Kidney epithelial cell (primary cell): ENCODE results near the gene NDUFS4. TPM values are rescaled to one million over a fixed set of nuclear protein-coding genes. Genes with fewer than 3 reads are reported as not detected.

Experiments used
- DNase-seq: peaks from one replicate; pipeline ENCODE4 v3.0.0-alpha.2; 2010; ENCODE audit warnings: low read depth
- H3K27me3 ChIP-seq: 2 replicates; pipeline ENCODE4 v1.6.0; 2011; ENCODE audit warnings: low read length; ENCODE audit not compliant: control insufficient read depth, insufficient read depth
- H3K36me3 ChIP-seq: 2 replicates; pipeline ENCODE4 v1.5.1; 2011; ENCODE audit warnings: low read length; ENCODE audit not compliant: control insufficient read depth, insufficient read depth
- H3K4me3 ChIP-seq: 2 replicates; pipeline ENCODE4 v1.5.1; 2011; ENCODE audit warnings: low read depth, mild to moderate bottlenecking, control low read depth, low read length
- total RNA-seq: library from RNA; depleted of rRNA; stranded (reverse); fragments of >200 nt; gene quantifications from 2 replicates; pipeline ENCODE4 v1.2.3, GENCODE V29; 2015
- TF ChIP-seq, protein P1 (sequence below): IDR thresholded peaks from 2 replicates; pipeline ENCODE4 v1.5.1; 2011; ENCODE audit warnings: mild to moderate bottlenecking, moderate library complexity, low read length, control low read depth, inconsistent platforms; ENCODE audit not compliant: insufficient read depth, poor library complexity, severe bottlenecking

NDUFS4 gene
- total RNA-seq, 1 donor from 2014 or later, result 135 TPM

DNA sequence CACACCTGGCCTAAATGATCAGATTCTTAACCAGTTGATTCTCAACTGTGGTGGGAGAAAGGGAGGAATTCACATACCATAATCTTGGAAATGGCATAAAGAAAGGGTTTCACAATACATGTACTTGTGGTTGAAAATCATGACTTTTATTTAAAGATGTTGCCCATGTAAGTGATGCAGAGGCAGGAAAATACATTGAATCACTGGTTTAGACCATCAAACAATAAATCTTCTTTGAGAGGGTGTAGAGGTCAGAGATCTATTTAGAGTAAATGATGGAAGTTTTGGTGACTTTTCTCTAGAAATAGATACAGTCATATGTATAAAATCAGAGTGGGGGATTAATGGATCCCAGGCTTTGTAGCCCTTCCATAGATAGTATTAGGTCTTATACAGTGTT, 15.4 kb downstream of the NDUFS4 start:
- no peak overlapping the region for H3K4me3 ChIP-seq
- TF ChIP-seq, protein P1, sequence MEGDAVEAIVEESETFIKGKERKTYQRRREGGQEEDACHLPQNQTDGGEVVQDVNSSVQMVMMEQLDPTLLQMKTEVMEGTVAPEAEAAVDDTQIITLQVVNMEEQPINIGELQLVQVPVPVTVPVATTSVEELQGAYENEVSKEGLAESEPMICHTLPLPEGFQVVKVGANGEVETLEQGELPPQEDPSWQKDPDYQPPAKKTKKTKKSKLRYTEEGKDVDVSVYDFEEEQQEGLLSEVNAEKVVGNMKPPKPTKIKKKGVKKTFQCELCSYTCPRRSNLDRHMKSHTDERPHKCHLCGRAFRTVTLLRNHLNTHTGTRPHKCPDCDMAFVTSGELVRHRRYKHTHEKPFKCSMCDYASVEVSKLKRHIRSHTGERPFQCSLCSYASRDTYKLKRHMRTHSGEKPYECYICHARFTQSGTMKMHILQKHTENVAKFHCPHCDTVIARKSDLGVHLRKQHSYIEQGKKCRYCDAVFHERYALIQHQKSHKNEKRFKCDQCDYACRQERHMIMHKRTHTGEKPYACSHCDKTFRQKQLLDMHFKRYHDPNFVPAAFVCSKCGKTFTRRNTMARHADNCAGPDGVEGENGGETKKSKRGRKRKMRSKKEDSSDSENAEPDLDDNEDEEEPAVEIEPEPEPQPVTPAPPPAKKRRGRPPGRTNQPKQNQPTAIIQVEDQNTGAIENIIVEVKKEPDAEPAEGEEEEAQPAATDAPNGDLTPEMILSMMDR, result no peak
- H3K27me3 ChIP-seq, result no peaks in the 10 kb centered on the region
- H3K36me3 ChIP-seq, result peaks cover 1% of the 10 kb centered on the region
- DNase-seq, result no peak

DNA sequence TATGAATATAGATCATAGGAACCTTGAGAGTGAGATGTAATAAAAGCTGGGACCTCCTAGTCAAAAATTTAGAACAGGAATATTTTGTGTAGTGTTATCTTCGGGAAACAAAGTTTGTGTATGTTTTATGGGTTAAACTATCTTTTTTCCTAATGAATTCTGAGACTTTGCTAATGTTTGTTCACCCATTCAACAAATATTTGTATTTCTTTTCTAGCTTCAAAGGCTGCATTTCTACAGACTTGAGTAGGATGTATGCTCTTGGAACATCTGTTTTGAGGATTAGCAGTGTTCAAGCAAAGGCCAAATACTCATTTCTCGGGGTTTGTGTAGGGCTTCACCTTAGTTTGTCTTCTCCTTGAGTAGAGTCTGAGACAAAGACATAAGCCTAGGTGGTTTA, 16.2 kb downstream of the NDUFS4 start:
- TF ChIP-seq, protein P1, result no peak

DNA sequence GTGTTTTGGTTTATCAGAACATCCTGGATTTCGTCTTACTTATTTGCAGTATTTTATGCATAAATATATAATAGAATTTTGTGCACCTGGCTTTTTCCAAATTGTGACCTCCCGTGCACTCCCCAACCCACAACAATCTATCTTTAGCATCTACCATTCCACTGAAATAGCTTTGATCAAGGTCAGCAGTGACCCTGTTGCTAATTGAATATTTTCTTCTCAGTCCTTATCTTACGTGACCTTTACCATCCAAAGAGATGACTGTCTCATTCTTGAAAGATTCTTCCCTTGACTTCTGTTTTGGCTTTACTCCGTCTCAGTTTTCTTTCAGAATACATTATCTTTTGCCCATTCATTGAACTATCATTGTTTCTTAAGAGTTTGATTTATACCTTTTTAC, 18.4 kb downstream of the NDUFS4 start:
- no peak for DNase-seq
- H3K4me3 ChIP-seq, result no peak overlapping the region
- TF ChIP-seq, protein P1, result no peak
- peaks cover 1% of the 10 kb centered on the region for H3K36me3 ChIP-seq
- no peaks in the 10 kb centered on the region for H3K27me3 ChIP-seq

More for the DNA sequence above, 16.2 kb downstream of the NDUFS4 start:
- H3K36me3 ChIP-seq, result peaks cover 1% of the 10 kb centered on the region
- no peak for DNase-seq
- H3K4me3 ChIP-seq, result no peak overlapping the region
- H3K27me3 ChIP-seq, result no peaks in the 10 kb centered on the region

DNA sequence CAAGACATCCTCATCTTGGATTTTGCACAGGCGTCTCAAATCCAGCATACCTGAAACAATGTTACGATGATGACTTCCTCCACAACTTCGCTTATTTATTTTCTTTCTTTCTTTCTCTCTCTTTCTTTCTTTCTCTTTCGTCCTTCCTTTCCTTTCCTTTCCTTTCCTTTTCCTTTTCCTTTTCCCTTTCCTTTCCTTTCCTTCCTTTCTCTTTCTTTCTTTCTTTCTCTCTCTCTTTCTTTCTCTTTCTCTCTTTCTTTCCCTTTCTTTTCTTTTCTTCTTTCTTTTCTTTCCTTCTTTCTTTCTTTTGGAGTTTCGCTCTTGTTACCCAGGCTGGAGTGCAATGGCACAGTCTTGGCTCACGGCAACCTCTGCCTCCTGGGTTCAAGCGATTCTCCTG, 20.1 kb downstream of the NDUFS4 start:
- Histone ChIP-seq H3K27me3 (no peaks in the 10 kb centered on the region), H3K4me3 (no peak overlapping the region), H3K36me3 (peaks cover 1% of the 10 kb centered on the region)
- TF ChIP-seq, protein P1, result no peak
- no peak for DNase-seq

DNA sequence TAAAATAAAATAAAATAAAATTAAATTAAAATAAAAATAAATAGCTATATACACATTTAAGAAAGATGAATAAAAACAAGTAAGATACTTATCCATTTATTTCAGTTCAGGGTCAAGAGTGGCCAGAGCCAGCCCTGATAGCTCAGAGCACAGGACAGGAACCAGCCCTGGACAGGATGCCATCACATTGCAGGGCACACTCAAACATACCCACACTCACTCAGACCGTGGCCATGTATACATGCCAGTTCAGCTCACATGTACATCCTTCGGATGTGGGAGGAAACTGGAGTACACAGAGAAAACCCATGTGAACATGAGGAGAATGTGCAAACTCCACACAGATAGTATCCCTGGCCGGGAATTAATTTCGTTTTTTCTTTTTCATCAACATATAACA, 21.8 kb downstream of the NDUFS4 start:
- Histone ChIP-seq H3K36me3 (peaks cover 1% of the 10 kb centered on the region), H3K27me3 (no peaks in the 10 kb centered on the region), H3K4me3 (no peak overlapping the region)
- TF ChIP-seq, protein P1, result no peak
- no peak for DNase-seq

DNA sequence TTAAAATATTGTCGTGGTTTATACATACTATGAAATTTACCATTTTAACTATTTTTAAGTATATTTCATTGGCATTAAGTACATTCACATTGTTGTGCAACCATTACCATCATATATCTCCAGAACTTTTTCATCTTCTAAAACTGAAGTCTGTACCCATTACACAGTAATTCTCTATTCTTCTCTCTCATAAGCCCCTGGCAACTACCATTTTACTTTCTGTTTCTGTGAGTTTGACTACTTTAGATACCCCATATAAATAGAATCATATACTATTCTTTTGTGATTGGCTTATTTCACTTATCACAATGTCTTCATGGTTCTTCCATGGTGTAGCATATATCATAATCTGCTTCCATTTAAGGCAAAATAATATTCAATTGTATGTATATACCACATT, 30.3 kb downstream of the NDUFS4 start:
- DNase-seq, result no peak
- TF ChIP-seq, protein P1, result no peak
- Histone ChIP-seq H3K27me3 (no peaks in the 10 kb centered on the region), H3K4me3 (no peak overlapping the region), H3K36me3 (no peaks in the 10 kb centered on the region)
